WERI-Rb-1 (cell line): Measurements from ENCODE around the gene SLF2.

Source experiments
- DNase-seq: peaks from one replicate; pipeline ENCODE4 v3.0.0-alpha.2; 2020
- H3K27ac ChIP-seq: fragments of 250-450 bp; sonication (Bioruptor Pico); 2 replicates; pipeline ENCODE4 v1.5.1; 2020; ENCODE audit warnings: mild to moderate bottlenecking, moderate library complexity
- H3K27me3 ChIP-seq: fragments of 250-450 bp; sonication (Bioruptor Pico); 2 replicates; pipeline ENCODE4 v1.5.1; 2021; ENCODE audit warnings: mild to moderate bottlenecking, low read depth, moderate library complexity; ENCODE audit not compliant: insufficient read depth, severe bottlenecking
- H3K36me3 ChIP-seq: fragments of 250-450 bp; sonication (Bioruptor Pico); 2 replicates; pipeline ENCODE4 v1.5.1; 2020; ENCODE audit warnings: mild to moderate bottlenecking, moderate library complexity
- H3K4me3 ChIP-seq: 2 replicates; pipeline ENCODE4 v1.5.1; 2011; ENCODE audit warnings: low read depth, mild to moderate bottlenecking, control low read depth, low read length
- H3K9me3 ChIP-seq: fragments of 250-450 bp; sonication (Bioruptor Pico); 2 replicates; pipeline ENCODE4 v1.5.1; 2021; ENCODE audit warnings: mild to moderate bottlenecking, moderate library complexity; ENCODE audit not compliant: severe bottlenecking
- TF ChIP-seq, protein P1 (sequence below): IDR thresholded peaks from 2 replicates; pipeline ENCODE4 v1.5.1; 2011; ENCODE audit warnings: low read depth, mild to moderate bottlenecking, control low read depth, inconsistent platforms, low read length

The SLF2 gene

GRCh38 chr10:100968062-100968736 lies 55.4 kb downstream of the SLF2 start:
- Histone ChIP-seq H3K9me3 (no peaks in the 10 kb centered on the region), H3K36me3 (peaks cover 12% of the 10 kb centered on the region), H3K27ac (no peak overlapping the region), H3K4me3 (no peak overlapping the region), H3K27me3 (no peaks in the 10 kb centered on the region)
- DNase-seq, result no peak
- TF ChIP-seq, protein P1, sequence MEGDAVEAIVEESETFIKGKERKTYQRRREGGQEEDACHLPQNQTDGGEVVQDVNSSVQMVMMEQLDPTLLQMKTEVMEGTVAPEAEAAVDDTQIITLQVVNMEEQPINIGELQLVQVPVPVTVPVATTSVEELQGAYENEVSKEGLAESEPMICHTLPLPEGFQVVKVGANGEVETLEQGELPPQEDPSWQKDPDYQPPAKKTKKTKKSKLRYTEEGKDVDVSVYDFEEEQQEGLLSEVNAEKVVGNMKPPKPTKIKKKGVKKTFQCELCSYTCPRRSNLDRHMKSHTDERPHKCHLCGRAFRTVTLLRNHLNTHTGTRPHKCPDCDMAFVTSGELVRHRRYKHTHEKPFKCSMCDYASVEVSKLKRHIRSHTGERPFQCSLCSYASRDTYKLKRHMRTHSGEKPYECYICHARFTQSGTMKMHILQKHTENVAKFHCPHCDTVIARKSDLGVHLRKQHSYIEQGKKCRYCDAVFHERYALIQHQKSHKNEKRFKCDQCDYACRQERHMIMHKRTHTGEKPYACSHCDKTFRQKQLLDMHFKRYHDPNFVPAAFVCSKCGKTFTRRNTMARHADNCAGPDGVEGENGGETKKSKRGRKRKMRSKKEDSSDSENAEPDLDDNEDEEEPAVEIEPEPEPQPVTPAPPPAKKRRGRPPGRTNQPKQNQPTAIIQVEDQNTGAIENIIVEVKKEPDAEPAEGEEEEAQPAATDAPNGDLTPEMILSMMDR, result no peak

DNA sequence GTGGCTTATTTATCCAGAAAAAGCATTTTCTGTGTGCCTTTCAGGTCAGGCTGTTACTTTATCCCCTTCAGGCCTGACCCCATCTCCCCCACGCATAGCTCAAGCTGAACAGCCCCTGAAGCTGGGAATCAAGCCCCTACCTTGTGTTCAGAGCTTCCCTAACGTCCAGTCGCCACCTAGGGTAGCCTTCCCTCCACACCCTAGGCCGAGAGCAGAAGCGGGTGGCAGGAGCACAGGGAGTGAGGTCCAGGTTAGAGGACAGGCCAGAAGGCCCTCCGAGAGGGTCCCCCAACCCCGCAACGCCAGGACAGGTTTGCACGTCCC lies 56.1 kb downstream of the SLF2 start:
- H3K27ac ChIP-seq, result peak overlapping the region; percentile 30
- H3K4me3 ChIP-seq, result peak overlapping the region; percentile 81
- no peak for DNase-seq
- H3K27me3 ChIP-seq, result no peaks in the 10 kb centered on the region
- H3K9me3 ChIP-seq, result no peaks in the 10 kb centered on the region
- TF ChIP-seq, protein P1, result no peak
- peaks cover 9% of the 10 kb centered on the region for H3K36me3 ChIP-seq

- H3K9me3 ChIP-seq, result no peaks in the 10 kb centered on the region
- TF ChIP-seq, protein P1, result peak; percentile 88
- DNase-seq, result peak; percentile 75
- H3K27me3 ChIP-seq, result no peaks in the 10 kb centered on the region
- peak within 1 kb of the TSS; percentile 81 for H3K4me3 ChIP-seq
- peak within 1 kb of the TSS; percentile 50 for H3K27ac ChIP-seq
- H3K36me3 ChIP-seq, result peaks cover 9% of the 10 kb centered on the region
These were observed 56.7 kb downstream of the SLF2 start, which contains the start of gene SEMA4G for GRCh38 chr10:100969187-100970075. SEMA4G (plus strand) TSS chr10:100969504; CDS start chr10:100972913, 3,409 bp downstream.

DNA sequence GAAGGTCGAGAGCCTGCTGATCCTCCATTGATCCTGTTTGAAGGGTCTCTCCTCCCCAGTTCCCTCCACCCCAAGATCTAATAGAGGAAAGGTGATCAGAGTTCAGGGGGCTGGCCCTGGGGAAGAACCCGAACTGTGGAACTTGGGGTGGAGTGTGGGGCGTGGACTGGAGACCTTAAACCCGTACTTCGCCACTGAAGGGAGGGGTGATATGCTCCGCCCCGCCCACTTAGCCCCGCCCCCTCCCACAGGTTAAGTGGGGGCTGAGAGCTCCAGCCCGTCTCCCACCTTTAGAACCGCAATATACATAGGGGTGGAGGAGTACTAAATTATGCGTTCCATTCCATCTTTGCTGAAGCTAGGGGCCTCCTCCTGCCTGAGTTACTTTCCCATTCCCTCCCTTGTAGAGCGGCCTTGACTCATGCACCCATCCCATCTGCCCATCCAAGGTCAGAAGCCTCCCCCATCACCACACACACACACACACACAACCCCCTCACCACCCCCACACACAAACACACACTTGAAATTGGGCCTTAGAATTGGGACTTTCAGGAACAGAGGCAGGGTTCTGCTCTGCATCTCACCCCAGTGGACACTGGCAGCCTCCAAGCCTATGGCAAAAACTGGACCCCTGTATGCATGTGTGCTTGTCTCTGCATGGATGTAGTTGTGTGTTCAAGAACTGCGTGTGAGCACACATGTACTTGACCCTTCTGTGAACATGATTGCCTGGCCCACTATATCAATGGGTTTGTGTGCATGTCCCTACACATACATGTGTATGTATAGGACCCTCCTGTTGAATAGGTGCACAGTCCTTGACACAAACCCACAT lies 57.5 kb downstream of the SLF2 start:
- TF ChIP-seq, protein P1, result no peak
- Histone ChIP-seq H3K27me3 (no peaks in the 10 kb centered on the region), H3K9me3 (no peaks in the 10 kb centered on the region), H3K27ac (peak overlapping the region; percentile 50; the same call in 1 of the 2 replicates), H3K4me3 (peak overlapping the region; percentile 81), H3K36me3 (peaks cover 5% of the 10 kb centered on the region)
- DNase-seq, result peak; percentile 57

GRCh38 chr10:100970914-100971811 lies 58.4 kb downstream of the SLF2 start:
- Histone ChIP-seq H3K9me3 (no peaks in the 10 kb centered on the region), H3K27ac (no peak overlapping the region), H3K36me3 (no peaks in the 10 kb centered on the region), H3K4me3 (no peak overlapping the region), H3K27me3 (no peaks in the 10 kb centered on the region)
- no peak for DNase-seq
- TF ChIP-seq, protein P1, result no peak
